ENCODE results near the gene EEF1G.

The EEF1G gene

GRCh38 chr11:62546929-62547625 is 26.6 kb downstream of the EEF1G start:
- Histone ChIP-seq H3K4me3 (replicated peaks; ENCODE audit: low read depth, low read length) (peak overlapping the region; percentile 42), H3K36me3 (ENCODE audit: control insufficient read depth, insufficient read depth, low read length) (no peaks in the 10 kb centered on the region), H3K27me3 (replicated peaks; ENCODE audit: control insufficient read depth, insufficient read depth, low read length) (no peaks in the 10 kb centered on the region)
- DNase-seq (ENCODE audit: extremely low read depth, insufficient read length) = no peak
- no peak for TF ChIP-seq CTCF (IDR thresholded peaks at IDR 0.05; ENCODE audit: insufficient read depth, low read length, poor library complexity, severe bottlenecking)

- peak; percentile 63 for DNase-seq (ENCODE audit: extremely low read depth, insufficient read length)
- no peaks in the 10 kb centered on the region for H3K27me3 ChIP-seq (replicated peaks; ENCODE audit: control insufficient read depth, insufficient read depth, low read length)
- peak within 1 kb of the TSS; percentile 70 for H3K4me3 ChIP-seq (replicated peaks; ENCODE audit: low read depth, low read length)
- H3K36me3 ChIP-seq (ENCODE audit: control insufficient read depth, insufficient read depth, low read length) = no peaks in the 10 kb centered on the region
- TF ChIP-seq CTCF (IDR thresholded peaks at IDR 0.05; ENCODE audit: insufficient read depth, low read length, poor library complexity, severe bottlenecking) = no peak
These were observed 27.3 kb downstream of the EEF1G start, which contains the start of gene AHNAK for GRCh38 chr11:62546244-62546928. Gene AHNAK, minus strand, starts transcription at chr11:62546806. Its CDS starts 10,708 bp downstream, at chr11:62536098.

- TF ChIP-seq CTCF (IDR thresholded peaks at IDR 0.05; ENCODE audit: insufficient read depth, low read length, poor library complexity, severe bottlenecking) = peak; percentile 16
- peak overlapping the region; percentile 70 for H3K4me3 ChIP-seq (replicated peaks; ENCODE audit: low read depth, low read length)
- no peak for DNase-seq (ENCODE audit: extremely low read depth, insufficient read length)
- no peaks in the 10 kb centered on the region for H3K36me3 ChIP-seq (ENCODE audit: control insufficient read depth, insufficient read depth, low read length)
- no peaks in the 10 kb centered on the region for H3K27me3 ChIP-seq (replicated peaks; ENCODE audit: control insufficient read depth, insufficient read depth, low read length)
These were observed 28.1 kb downstream of the EEF1G start for GRCh38 chr11:62545437-62546243.

GRCh38 chr11:62544581-62545436 is 28.9 kb downstream of the EEF1G start:
- Histone ChIP-seq H3K27me3 (replicated peaks; ENCODE audit: control insufficient read depth, insufficient read depth, low read length) (no peaks in the 10 kb centered on the region), H3K36me3 (ENCODE audit: control insufficient read depth, insufficient read depth, low read length) (no peaks in the 10 kb centered on the region), H3K4me3 (replicated peaks; ENCODE audit: low read depth, low read length) (peak overlapping the region; percentile 70)
- TF ChIP-seq CTCF (IDR thresholded peaks at IDR 0.05; ENCODE audit: insufficient read depth, low read length, poor library complexity, severe bottlenecking) = no peak
- no peak for DNase-seq (ENCODE audit: extremely low read depth, insufficient read length)

Data from GM06990 (cell line).